Pons (tissue), 1 donor: ENCODE results near the gene TCF12.
"Not testable (repeated sequence)": the region's sequence is repeated elsewhere in the genome, so short reads cannot be mapped to it uniquely, and the experiment has no call there.

Experiments used
- DNase-seq: peaks from one replicate; pipeline ENCODE4 v3.0.0-alpha.2; 2016; ENCODE audit warnings: low spot score

The TCF12 gene

DNA sequence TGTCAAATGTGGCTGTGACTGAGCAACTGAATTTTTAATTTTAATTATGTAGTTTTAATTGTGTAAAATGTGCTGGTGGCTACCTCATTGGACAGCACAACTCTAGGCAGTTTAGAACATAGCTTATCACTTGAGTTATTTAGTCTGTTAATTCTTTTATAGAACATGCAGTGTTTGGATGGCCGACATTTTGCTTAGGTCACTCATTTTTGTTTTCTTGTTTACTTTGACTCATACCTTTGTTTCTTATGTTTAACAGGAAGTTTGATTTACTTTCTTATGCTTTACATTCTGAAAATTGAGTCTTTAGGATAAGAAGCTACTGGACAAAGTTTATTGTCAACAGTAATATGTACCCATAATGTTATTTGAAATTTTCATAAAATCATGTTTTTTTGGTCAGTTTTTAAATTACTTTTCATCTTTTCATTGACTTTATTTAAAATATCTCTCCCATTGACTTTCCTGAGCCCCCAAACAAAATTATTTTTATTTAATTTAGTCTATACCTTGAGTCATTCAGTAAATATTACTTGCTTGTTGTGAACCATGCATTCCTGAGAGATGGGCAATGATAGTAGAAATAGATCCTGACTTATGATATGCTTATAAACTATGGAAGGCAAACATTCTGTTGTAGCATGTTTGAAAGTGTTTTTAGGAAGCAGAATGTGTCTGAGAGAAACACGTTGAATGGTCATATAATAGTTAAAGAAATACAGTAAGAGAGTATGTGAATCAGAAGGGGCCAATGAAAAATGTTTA, 60.6 kb downstream of the TCF12 start:
- DNase-seq, result no peak

- no peak for DNase-seq
These were observed 62.0 kb downstream of the TCF12 start for GRCh38 chr15:56980473-56980872.

DNA sequence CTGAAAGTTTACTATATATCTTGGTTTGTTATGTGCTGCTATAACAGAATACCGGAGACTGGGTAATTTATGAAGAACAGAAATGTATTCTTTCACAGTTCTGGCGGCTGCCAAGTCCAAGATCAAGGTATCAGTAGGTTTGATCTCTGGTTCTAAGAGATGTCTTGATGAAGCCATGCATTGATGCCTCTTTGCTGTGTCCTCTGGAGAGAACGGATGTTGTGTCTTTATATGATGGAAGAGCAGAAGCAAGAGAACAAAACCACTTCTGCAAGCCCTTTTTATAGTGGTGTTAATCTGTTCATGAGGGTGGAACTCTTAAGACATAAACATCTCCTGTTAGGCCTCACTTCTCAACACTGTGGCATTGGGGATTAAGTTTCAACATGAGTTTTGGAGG, 62.7 kb downstream of the TCF12 start:
- DNase-seq, result no peak

DNA sequence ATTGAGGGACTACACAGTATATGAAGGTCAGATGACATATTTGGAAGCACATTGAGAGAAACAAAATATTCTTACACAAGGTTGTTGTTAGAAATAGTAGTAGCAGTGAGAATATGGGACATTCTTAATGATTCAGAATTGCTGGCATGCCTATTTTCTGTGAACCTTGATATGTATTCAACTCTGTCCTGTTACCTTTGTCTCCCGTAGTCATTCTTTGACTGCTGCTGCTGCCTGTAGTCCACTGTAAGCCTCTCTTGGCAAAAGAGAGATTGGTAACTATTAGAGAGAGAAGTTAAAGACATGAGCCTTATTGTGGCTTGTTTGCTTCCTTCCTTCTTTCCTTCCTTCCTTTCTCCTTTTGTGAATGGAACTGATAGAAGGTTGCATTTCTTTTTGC, 64.5 kb downstream of the TCF12 start:
- DNase-seq, result no peak

GRCh38 chr15:56984681-56985481, 66.4 kb downstream of the TCF12 start:
- peak; percentile 73 for DNase-seq

- no peak for DNase-seq
These were observed 67.4 kb downstream of the TCF12 start for GRCh38 chr15:56985856-56986255.

GRCh38 chr15:56987286-56987685, 68.8 kb downstream of the TCF12 start:
- DNase-seq, result no peak

DNA sequence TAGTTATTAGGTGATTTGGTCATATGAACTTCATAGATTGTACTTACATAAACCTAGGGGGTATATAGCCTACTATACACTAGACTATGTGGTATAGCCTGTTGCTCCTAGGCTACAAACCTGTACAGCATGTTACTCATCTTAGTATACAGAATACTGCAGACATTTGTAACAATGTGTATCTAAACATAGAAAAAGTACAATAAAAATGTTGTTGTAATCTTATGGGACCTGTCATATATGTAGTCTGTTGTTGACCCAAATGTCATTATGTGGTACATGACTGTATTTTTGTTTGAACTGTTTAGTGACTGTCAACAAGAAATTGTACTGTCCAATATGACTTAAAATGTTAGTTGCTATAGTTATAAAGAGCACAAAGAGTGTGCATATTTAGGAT, 69.8 kb downstream of the TCF12 start:
- no peak for DNase-seq

GRCh38 chr15:56989411-56989924, 71.0 kb downstream of the TCF12 start:
- peak; percentile 47 for DNase-seq

DNA sequence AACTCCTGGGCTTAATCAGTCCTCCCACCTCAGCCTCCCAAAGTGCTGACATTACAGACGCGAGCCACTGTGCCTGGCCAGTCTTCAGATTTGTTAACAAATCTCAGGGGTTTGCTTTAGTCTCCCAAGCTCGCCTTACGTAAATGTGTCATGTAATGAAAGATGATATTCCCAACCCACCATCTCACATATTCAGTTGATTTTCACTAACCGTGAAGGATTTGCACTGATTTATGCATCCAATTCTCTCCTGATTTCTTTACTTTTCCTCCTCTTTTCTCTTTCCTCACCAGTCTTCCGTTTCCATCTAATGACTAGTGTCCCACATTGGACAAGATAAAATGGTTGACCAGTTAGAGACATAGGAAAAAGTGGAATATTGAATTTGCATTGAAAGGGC, 72.6 kb downstream of the TCF12 start:
- no peak for DNase-seq

DNA sequence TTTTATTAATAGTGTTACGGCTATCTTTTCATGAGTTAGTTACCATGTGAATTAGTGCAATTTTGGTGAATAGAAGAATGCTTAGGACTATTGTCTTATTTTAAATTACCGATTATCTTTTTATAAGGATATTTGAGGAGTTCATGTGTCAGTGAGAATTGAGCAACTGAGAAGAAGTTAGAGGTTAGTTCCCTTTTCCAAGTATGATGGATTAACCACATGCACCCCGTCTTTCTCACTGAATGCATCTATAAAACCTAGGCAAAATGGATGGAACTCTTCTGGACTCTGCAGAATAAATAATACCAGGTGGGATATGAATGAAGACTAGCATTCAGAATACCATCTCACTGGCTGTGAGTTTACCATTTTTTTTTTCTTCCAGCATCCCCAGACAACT, 74.3 kb downstream of the TCF12 start:
- no peak for DNase-seq

- DNase-seq, result no peak
These were observed 75.8 kb downstream of the TCF12 start for GRCh38 chr15:56994280-56994679.

GRCh38 chr15:56996093-56996492, 77.6 kb downstream of the TCF12 start:
- DNase-seq, result no peak

- DNase-seq, result no peak
These were observed 78.5 kb downstream of the TCF12 start for GRCh38 chr15:56996746-56997470.

- DNase-seq, result peak; percentile 54
These were observed 85.0 kb downstream of the TCF12 start for GRCh38 chr15:57003418-57003817.

DNA sequence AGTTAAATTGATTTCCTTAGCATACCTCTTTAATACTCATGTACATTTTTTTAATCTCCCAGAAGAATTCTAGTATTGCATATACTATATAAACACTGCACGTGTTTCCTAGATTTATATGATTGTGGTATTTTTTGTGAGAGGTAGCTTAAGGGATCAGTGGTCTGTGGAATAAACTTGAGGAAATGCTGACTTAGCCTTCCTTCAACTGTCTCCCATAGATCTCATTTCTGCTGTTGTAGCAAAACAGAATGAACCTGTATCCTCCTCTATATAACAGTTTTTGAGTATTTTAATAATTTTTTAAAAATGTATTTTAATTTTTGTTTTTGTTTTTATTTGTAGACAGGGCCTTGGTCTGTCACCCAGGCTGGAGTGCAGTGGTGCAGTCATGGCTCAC, 86.8 kb downstream of the TCF12 start:
- no peak for DNase-seq

DNA sequence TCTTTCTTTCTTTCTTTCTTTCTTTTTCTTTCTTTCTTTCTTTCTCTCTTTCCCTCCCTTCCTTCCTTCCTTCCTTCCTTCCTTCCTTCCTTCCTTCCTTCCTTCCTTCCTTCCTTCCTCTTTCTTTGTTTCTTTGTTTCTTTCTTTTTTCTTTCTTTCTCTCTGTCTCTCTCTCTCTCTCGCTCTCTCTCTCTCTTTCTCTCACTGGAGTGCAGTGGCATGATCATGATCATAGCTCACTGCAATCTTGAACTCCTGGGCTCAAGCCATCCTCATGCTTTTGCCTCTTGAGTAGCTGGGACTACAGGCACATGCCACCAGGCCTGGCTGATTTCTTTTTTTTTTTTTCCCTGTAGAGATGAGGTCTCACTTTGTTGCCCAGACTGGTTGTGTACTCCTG, 89.4 kb downstream of the TCF12 start:
- DNase-seq, result not testable (repeated sequence)

DNA sequence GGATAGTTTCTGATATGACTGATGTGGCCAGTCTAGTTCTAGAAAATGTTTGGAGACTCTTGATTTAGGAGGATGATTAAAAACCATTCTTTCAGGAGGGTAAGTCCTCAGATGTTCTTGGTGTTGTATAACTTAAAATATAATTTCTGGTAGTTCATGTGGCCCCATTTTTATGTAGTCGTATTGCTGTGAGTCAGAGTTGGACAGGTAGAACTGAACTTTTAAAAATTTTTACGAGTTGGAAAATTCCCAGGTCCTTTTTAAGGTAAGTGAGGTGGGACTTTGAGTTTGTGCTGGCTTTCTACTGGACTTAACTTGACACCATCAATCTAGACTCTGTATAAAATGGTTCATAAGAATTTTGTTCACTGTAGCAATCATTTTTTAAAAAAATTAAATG, 92.3 kb downstream of the TCF12 start:
- DNase-seq, result no peak

DNA sequence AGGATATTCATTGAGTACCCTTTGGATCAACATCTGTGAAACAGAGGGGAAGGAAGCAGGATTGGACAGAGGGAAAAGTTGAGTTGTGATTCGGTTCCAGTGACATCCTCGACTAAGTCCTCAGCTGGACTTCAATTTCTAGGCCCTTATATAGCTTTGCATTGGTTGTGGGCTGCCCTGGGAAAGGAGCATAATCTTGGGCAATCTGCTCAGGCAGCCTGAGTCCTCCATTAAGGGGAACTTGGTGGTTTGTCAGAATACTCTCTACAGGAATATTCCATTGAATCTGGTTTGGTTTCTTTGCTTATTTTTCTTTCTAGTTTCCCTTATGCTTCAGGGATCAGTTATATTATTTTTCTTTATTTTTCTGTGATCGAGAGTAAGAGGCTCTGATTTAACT, 94.1 kb downstream of the TCF12 start:
- no peak for DNase-seq

DNA sequence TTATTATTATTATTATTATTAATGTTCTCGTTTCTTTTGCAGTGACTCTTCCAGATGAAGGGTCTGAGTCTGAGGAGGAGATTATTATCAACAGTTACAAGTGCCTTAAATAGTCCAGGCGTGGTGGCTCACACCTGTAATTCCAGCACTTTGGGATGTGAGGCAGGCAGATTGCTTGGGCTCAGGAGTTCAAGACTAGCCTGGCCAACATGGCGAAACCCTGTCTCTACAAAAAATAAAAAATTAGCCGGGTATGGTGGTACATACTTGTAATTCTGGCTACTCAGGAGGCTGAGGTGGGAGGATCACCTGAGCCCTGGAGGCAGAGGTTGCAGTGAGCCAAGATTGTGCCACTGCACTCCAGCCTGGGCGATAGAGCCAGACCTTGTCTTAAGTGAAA, 96.5 kb downstream of the TCF12 start:
- not testable (repeated sequence) for DNase-seq

- no peak for DNase-seq
These were observed 96.9 kb downstream of the TCF12 start for GRCh38 chr15:57015360-57015759.

- DNase-seq, result no peak
These were observed 97.5 kb downstream of the TCF12 start for GRCh38 chr15:57015897-57016296.

DNA sequence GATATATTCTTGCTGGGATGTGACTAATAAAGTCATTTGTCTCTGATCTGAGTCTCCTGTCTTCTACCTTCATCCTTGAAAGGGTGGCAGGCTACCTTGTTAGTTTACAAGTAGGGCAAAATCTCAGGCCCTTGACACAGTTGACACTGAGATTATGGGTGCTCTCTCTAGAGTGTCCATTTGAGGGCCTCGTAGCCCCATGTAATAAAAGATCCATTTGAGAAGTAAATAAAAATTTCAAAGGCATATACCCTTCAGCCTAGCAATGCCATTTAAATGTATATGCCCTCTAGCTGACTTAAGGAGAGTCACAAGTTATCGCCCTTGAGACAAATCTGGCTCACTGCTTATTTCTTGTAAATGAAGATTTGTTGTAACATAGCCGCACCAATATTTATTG, 98.6 kb downstream of the TCF12 start:
- peak; percentile 73 for DNase-seq
